AG09309 (cell line): ENCODE data around the gene CPNE5.

Source experiments
- DNase-seq: peaks from one replicate; pipeline ENCODE4 v3.0.0-alpha.2; 2010; ENCODE audit warnings: low read depth
- H3K4me3 ChIP-seq: 2 replicates; pipeline ENCODE4 v1.5.1; 2011; ENCODE audit warnings: mild to moderate bottlenecking, low read depth, low read length, moderate library complexity; ENCODE audit not compliant: control insufficient read depth
- TF ChIP-seq, protein P1 (sequence below): IDR thresholded peaks from 2 replicates; pipeline ENCODE4 v1.5.1; 2011; ENCODE audit warnings: mild to moderate bottlenecking, low read depth, low read length, inconsistent platforms; ENCODE audit not compliant: insufficient read depth, control insufficient read depth; ENCODE audit errors: missing control alignments

The CPNE5 gene

DNA sequence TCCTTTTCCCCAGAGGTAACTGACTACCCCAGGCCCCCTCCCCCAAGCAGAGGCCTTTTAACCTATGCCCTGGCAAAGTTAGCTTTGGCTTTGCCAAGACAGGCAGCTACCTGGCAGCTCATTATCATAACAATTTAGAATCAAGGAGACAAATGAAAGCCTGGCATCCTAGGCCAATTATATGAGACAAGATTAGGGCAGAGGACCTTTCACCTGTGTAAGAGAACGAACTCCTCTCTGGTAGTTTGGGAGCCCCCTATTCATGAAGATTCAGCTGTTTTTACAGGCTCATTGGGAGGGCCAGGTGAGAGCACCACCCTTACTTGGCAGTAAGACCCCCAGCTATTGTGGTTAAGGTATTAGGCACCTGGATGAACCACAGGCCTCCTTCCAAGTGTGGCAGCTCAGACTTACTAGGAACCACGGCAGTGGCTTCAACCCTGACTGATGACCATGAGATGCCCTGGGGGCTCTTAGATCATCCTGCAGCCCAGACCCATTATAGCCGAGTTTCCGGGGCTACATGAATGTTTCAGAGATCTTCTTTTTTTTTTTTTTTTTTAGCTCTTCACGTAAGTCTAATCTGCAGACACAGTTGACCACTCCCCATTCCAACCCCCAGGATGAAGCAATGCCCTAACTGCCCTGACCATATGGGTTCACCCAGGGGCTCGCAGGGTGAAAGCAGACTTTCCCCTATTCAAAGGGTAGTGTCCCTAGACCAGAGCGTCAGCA lies 85.4 kb downstream of the CPNE5 start:
- H3K4me3 ChIP-seq, result no peak overlapping the region
- TF ChIP-seq, protein P1, sequence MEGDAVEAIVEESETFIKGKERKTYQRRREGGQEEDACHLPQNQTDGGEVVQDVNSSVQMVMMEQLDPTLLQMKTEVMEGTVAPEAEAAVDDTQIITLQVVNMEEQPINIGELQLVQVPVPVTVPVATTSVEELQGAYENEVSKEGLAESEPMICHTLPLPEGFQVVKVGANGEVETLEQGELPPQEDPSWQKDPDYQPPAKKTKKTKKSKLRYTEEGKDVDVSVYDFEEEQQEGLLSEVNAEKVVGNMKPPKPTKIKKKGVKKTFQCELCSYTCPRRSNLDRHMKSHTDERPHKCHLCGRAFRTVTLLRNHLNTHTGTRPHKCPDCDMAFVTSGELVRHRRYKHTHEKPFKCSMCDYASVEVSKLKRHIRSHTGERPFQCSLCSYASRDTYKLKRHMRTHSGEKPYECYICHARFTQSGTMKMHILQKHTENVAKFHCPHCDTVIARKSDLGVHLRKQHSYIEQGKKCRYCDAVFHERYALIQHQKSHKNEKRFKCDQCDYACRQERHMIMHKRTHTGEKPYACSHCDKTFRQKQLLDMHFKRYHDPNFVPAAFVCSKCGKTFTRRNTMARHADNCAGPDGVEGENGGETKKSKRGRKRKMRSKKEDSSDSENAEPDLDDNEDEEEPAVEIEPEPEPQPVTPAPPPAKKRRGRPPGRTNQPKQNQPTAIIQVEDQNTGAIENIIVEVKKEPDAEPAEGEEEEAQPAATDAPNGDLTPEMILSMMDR, result no peak
- DNase-seq, result no peak

DNA sequence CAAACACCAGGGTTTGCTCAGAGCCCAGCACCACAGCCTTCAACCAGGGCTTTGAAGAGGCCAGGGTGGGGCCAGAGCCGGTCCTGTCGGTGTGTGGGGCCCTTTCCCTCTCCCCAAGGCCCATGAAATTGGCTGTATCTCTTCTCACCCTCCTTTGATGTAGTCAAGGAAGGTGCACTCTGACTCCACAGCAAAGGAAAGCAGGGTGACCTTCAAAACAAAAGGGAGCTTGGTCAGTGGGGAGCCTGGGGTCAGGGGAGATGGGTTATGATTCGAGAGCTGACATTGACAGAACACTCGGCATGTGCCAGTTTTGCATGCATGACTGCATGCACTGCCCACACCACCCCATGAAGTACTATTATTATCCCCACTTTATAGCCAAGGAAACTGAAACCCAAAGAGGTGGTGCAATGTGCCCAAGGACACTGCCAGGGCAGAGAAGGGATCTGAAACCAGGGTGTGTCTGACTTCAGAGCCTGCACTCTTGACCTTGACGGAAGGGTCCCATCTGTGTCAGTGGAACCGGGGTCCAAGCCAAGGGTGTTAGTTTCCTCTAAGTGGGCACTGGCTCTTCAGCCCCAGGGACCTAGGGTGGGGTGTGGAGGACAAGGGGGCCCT lies 86.2 kb downstream of the CPNE5 start:
- no peak overlapping the region for H3K4me3 ChIP-seq
- no peak for DNase-seq
- TF ChIP-seq, protein P1, result no peak

DNA sequence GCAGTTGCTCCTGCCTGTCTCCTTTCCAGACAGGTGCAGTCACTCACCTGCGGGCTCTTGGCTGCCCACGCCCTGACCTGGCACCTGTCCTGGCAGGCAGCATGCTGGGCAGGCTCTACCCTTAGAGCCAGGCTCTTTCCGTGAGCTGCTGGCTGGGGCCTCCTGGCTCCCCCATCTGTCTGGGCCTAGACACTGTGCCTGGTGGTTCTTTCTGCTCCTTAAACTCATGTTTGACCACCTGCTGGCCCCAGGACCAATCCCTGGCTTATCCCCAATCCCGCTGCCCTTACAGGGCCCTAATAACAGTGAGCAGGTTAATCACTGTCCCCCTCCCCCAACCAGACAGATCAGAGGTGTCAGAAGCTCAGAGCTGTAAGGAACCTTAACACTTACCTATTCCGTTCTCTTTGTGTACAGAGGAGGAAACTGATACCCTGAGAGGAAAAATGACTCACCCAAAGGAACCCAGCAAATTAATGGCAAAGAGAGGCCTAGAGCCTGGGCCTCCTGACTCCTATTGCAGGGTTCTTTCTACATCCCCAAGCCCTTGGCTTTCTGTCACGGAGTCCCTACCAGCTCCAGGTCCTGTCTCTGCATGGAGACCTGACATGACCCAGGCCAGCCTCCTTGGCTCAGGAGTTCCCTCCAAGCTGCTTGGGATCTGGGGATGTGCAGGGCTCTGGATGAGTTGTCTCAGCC lies 86.9 kb downstream of the CPNE5 start:
- no peak overlapping the region for H3K4me3 ChIP-seq
- DNase-seq, result no peak
- TF ChIP-seq, protein P1, result no peak

DNA sequence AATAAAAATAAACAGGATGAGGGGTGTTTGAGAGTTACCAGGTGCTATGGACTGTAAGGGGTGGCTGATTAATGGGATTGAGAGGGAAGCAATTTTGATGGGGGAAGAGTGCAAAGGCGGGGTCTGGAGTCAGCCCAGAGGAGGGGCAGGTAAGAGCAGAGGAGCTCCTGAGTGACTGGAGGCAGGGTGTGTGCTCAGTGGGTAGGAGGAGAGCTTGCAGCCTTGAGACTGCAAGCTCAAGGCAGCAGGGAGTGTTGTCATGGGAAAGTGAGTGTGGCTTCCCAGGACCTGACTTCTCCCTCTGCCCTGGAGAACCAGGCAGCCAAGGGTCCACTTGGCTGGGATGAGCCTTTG lies 87.4 kb downstream of the CPNE5 start:
- no peak overlapping the region for H3K4me3 ChIP-seq
- TF ChIP-seq, protein P1, result no peak
- no peak for DNase-seq

DNA sequence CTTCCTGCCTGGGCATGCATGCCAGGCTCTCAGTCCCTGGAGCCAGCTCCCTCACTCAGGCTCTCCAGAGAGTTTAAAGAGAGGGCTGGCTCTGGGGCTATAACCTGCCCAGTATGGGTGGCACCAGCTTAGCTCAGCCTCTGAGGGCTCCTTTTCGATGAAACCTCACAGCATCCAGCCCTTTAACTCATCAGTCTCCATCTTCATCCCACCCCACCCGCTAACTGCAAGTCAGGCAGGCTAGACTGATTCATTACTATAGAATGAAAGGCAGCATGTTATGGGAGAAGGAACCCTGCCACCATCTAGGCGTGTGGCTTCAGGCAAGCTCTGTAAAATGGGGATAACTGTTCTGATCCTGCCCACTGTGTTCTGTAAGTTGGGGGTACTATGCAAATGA lies 88.2 kb downstream of the CPNE5 start:
- no peak for DNase-seq
- TF ChIP-seq, protein P1, result no peak
- H3K4me3 ChIP-seq, result no peak overlapping the region

DNA sequence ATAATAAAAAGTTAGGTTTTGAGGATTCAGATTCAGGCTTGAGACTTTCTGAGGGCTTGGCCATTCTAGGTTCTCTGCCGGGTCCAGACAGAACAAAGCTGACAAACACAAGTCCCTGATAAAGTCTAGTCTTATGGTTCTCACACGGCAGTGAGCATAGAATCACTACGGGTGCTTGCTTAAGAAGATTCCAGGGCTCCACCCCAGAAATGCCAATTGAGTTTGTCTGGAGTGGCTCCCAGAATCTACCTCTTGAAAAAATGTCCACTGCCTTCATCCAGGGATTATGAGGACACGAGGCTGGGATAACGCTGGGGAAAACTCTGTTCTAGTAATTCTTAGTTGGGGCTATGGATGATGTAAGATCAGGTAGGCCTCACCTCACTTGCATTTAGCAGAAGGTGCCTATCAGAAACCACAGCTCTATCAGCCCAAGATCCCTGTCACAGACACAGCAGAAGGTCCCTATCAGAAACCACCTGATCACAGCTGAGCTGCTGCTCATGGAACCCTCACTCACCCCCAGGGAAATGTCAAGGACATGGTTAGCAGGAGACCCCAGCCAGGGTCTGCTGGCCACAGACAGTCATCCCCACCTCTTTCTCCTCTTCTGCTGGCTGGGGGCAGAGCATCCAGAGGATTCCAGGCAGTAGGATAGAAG lies 89.3 kb downstream of the CPNE5 start:
- H3K4me3 ChIP-seq, result no peak overlapping the region
- TF ChIP-seq, protein P1, result no peak
- DNase-seq, result no peak
